HepG2 (cell line): Measurements from ENCODE around the gene PLPPR3. TPM values are rescaled to one million over a fixed set of nuclear protein-coding genes. Genes with fewer than 3 reads are reported as not detected.
A peak's percentile ranks its signal among the peaks of the same experiment; 100 is the strongest.

Experiments used
- ATAC-seq: fragments of 200-7000 bp; cut with Tn5 transposase; 3 replicates; pipeline ENCODE4 v1.9.1; 2020; ENCODE audit warnings: mild to moderate bottlenecking, moderate library complexity
- BruUV-seq: library from RNA; stranded (reverse); fragments of 400-500 nt; replicated peaks from 2 replicates; lab custom pipeline; 2021; lab: Mats Ljungman, UMichigan
- CTCF ChIA-PET: fragments of 300-600 bp; formaldehyde crosslinking; extraction: SDS; loops from one replicate; lab custom pipeline; 2021; ENCODE audit warnings: low total read pairs, inconsistent platforms, low intra/inter-chr PET ratio; lab: Yijun Ruan, JAX
- POLR2A ChIA-PET: fragments of 350-600 bp; sonication (Branson Sonifier 250); formaldehyde crosslinking; loops from one replicate; lab custom pipeline; 2020; ENCODE audit warnings: antibody characterized with exemption, inconsistent platforms; lab: Yijun Ruan, JAX
- DNase-seq: peaks from one replicate; pipeline ENCODE4 v3.0.0-alpha.2; 2015; ENCODE audit warnings: low spot score
- FAIRE-seq: peaks from 3 replicates; lab custom pipeline; 2011; peaks lifted over from hg19 to GRCh38; lab: Jason Lieb, UNC
- H2AFZ ChIP-seq: one replicate; pipeline ENCODE4 v1.6.1; 2011; ENCODE audit warnings: low read length, inconsistent platforms
- H3K27ac ChIP-seq: fragments of 300-600 bp; 3 replicates; pipeline ENCODE4 v1.8.0; 2011; ENCODE audit warnings: mixed run types, mild to moderate bottlenecking, mixed read lengths, low read length, inconsistent platforms; ENCODE audit not compliant: insufficient read depth; ENCODE audit errors: extremely low read length
- H3K27me3 ChIP-seq, 2 experiments: fragments of 200-600 bp in 1 of 2; 2 replicates in 1 of 2; 3 replicates in 1 of 2; pipeline versions ENCODE4 v1.6.0 to v1.8.0; 2011; ENCODE audit warnings: low read length in 2 of 2, mild to moderate bottlenecking in 2 of 2, moderate library complexity in 2 of 2, inconsistent platforms in 1 of 2; ENCODE audit not compliant: insufficient read depth in 2 of 2, control insufficient read depth in 1 of 2
- H3K36me3 ChIP-seq, 2 experiments: fragments of 200-600 bp in 1 of 2; replicated peaks in 1 of 2; 2 replicates in 1 of 2; 3 replicates in 1 of 2; pipeline versions ENCODE4 v1.5.1 to v1.8.0; 2011; ENCODE audit warnings: low read length in 2 of 2, inconsistent platforms in 1 of 2; ENCODE audit not compliant: insufficient read depth in 2 of 2, control insufficient read depth in 1 of 2
- H3K4me1 ChIP-seq: 2 replicates; pipeline ENCODE4 v1.5.1; 2012; ENCODE audit warnings: low read length, inconsistent platforms; ENCODE audit not compliant: insufficient read depth
- H3K4me2 ChIP-seq: 2 replicates; pipeline ENCODE4 v1.6.0; 2011; ENCODE audit warnings: low read depth, low read length, inconsistent platforms
- H3K4me3 ChIP-seq, 3 experiments: fragments of 200-600 bp in 1 of 3; sonication (generic), shearing (Covaris generic) in 1 of 3; replicated peaks in 1 of 3; 2 replicates each; pipeline ENCODE4 v1.5.1; 2011 to 2016; ENCODE audit warnings: low read length in 3 of 3, inconsistent platforms in 2 of 3, low read depth in 2 of 3, mild to moderate bottlenecking in 2 of 3, control low read depth in 1 of 3, mixed read lengths in 1 of 3; ENCODE audit not compliant: insufficient read depth in 1 of 3
- H3K79me2 ChIP-seq: one replicate; pipeline ENCODE4 v1.6.1; 2011; ENCODE audit warnings: low read length, inconsistent platforms; ENCODE audit not compliant: insufficient read depth
- H3K9ac ChIP-seq: 2 replicates; pipeline ENCODE4 v1.6.0; 2011; ENCODE audit warnings: mild to moderate bottlenecking, low read depth, low read length, inconsistent platforms; ENCODE audit not compliant: insufficient read depth
- H3K9me3 ChIP-seq: 2 replicates; pipeline ENCODE4 v1.5.1; 2012; ENCODE audit warnings: mild to moderate bottlenecking, low read length
- H4K20me1 ChIP-seq: 2 replicates; pipeline ENCODE4 v1.6.0; 2011; ENCODE audit warnings: inconsistent platforms, mild to moderate bottlenecking, low read length, moderate library complexity; ENCODE audit not compliant: insufficient read depth
- CHD2 ChIP-seq: IDR thresholded peaks from 2 replicates; pipeline ENCODE4 v1.6.1; 2011; ENCODE audit warnings: low read depth, low read length, improper control_type of control experiment
- POLR2AphosphoS2 ChIP-seq: IDR thresholded peaks from 2 replicates; pipeline ENCODE4 v1.6.1; 2011; ENCODE audit warnings: low read depth, low read length, improper control_type of control experiment
- ZMAT3 ChIP-seq: sonication (generic); formaldehyde crosslinking; conservative IDR thresholded peaks from 2 replicates; pipeline ENCODE4 v1.7.0; 2021; ENCODE audit warnings: missing genetic modification reagents
- ZNF264 ChIP-seq: sonication (generic); formaldehyde crosslinking; IDR thresholded peaks from 2 replicates; pipeline ENCODE4 v1.4.0; 2020; ENCODE audit warnings: missing genetic modification reagents
- ZNF816 ChIP-seq: sonication (generic); formaldehyde crosslinking; IDR thresholded peaks from 2 replicates; pipeline ENCODE4 v1.8.0; 2022; ENCODE audit warnings: missing genetic modification reagents, mild to moderate bottlenecking, borderline replicate concordance
- ZSCAN20 ChIP-seq: sonication (generic); formaldehyde crosslinking; IDR thresholded peaks from 2 replicates; pipeline ENCODE4 v1.4.0; 2020; ENCODE audit warnings: missing genetic modification reagents, mild to moderate bottlenecking, borderline replicate concordance
- WGBS: methylation state at CpG from one replicate; pipeline ENCODE4 v1.1.6; 2017; ENCODE audit warnings: low lambda C conversion rate; 5-methylcytosine and 5-hydroxymethylcytosine counted together
- in situ Hi-C: cut with HindIII; loops from 2 replicates; pipeline ENCODE4 v1.10.0; 2017; ENCODE audit warnings: low pct_unique_long_range_greater_than_20kb; ENCODE audit not compliant: extremely low pct_ligation_motif_present
- intact Hi-C: fragments of 100-400 bp; cut with micrococcal nuclease; formaldehyde crosslinking; loops from one replicate; pipeline ENCODE4 v1.10.0; 2022; ENCODE audit not compliant: unreplicated experiment
- polyA plus RNA-seq, 8 experiments: library from polyadenylated mRNA; depleted of rRNA in 3 of 8; stranded (reverse) in 7 of 8; unstranded in 1 of 8; fragments of >200 nt; fragmentation: Illumina TruSeq in 4 of 8; extraction: Trizol in 4 of 8; gene quantifications; 2 replicates each; pipeline versions ENCODE4 v1.2.1 to v1.2.3, GENCODE V29; 2011 to 2016; ENCODE audit warnings: low read depth in 4 of 8, missing spikeins in 1 of 8, mixed read lengths in 1 of 8; ENCODE audit not compliant: insufficient read depth in 1 of 8
- total RNA-seq, 5 experiments: library from RNA; depleted of rRNA; stranded (reverse); fragments of >200 nt; fragmentation: Illumina TruSeq; extraction: Trizol; gene quantifications; 2 replicates each; pipeline ENCODE4 v1.2.3, GENCODE V29; 2016; ENCODE audit warnings: low read depth in 1 of 5
- TF ChIP-seq, protein P1 (sequence below): sonication (generic); formaldehyde crosslinking; IDR thresholded peaks from 2 replicates; pipeline ENCODE4 v1.5.1; 2020; ENCODE audit warnings: mild to moderate bottlenecking, missing genetic modification reagents, moderate library complexity

The PLPPR3 gene
- total and polyA plus RNA-seq, 2 of the 13 experiments (the other 11 are each of a cell fraction or from before 2014, with no cell fraction given) = 0.07 to 0.16 TPM

DNA sequence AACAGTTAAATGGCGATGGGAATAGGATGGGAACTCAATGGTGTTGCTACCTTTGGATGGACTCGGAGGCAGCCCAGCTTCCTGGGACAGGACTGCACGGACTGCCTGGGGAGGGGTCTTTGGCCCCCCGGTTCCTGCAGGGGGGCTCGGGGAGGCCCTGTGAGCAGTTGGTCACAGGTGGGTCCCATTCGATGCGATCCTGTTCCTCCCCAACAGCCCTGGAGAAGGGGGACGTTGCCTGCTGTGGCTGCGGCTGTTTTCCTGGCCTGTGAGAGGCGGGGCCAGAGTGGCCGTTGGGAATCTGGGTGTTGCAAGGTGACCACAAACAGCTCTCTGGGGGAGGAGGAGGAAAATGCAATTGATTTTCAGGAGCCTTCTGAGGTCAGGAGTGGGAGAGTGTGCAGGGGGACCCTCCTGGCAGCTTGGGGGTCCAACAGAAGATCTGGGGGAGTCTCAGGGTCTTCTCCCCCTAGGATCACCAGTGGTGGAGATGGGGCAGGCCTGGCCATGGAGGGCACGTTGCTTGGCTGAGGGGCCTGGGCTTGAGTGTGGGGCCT, 1.9 kb upstream of the PLPPR3 start (continued):
- TF ChIP-seq, protein P1, sequence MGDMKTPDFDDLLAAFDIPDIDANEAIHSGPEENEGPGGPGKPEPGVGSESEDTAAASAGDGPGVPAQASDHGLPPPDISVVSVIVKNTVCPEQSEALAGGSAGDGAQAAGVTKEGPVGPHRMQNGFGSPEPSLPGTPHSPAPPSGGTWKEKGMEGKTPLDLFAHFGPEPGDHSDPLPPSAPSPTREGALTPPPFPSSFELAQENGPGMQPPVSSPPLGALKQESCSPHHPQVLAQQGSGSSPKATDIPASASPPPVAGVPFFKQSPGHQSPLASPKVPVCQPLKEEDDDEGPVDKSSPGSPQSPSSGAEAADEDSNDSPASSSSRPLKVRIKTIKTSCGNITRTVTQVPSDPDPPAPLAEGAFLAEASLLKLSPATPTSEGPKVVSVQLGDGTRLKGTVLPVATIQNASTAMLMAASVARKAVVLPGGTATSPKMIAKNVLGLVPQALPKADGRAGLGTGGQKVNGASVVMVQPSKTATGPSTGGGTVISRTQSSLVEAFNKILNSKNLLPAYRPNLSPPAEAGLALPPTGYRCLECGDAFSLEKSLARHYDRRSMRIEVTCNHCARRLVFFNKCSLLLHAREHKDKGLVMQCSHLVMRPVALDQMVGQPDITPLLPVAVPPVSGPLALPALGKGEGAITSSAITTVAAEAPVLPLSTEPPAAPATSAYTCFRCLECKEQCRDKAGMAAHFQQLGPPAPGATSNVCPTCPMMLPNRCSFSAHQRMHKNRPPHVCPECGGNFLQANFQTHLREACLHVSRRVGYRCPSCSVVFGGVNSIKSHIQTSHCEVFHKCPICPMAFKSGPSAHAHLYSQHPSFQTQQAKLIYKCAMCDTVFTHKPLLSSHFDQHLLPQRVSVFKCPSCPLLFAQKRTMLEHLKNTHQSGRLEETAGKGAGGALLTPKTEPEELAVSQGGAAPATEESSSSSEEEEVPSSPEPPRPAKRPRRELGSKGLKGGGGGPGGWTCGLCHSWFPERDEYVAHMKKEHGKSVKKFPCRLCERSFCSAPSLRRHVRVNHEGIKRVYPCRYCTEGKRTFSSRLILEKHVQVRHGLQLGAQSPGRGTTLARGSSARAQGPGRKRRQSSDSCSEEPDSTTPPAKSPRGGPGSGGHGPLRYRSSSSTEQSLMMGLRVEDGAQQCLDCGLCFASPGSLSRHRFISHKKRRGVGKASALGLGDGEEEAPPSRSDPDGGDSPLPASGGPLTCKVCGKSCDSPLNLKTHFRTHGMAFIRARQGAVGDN (CRISPR knock-in tag) = peak; percentile 37; the same call in 1 of the 2 replicates
- TF ChIP-seq ZMAT3 = no peak

DNA sequence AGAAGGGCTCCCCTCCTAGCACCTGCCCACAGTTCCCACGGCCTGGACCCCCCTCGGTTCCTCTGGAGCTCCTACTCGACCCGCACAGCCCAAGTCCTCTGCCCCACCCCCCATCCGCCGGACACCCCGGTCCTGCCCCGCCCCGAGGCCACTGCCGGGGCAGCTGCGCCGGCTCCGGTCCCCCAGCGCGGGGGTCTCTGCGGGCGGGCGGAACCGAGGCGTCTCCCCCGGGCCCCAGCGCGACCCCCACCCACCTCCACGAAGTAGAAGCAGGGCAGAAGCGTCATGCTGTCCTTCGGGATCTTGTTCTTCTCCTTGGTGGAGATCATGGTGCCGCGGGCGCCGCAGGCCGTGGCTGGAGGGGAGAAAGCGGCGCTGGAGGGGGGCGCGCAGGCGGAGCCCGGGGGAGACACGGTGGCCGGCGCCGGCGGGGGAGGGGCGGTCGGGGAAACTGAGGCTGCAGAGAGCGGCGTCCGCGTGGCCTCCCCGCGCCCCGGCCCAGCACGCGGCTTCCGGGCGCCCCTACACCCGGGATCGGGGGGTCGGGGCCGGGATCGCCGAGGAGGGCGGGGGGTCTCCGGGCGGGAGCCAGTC, 427 bp downstream of the PLPPR3 start:
- no TSS peak for BruUV-seq
- POLR2A ChIA-PET = no interaction called here
- intact Hi-C loops (no loop called here), in situ Hi-C loops (no loop called here)
- FAIRE-seq = no peak
- H3K27me3 ChIP-seq = peaks cover 4 to 22% of the 10 kb centered on the region in 2 experiments
- no peaks in the 10 kb centered on the region for H4K20me1 ChIP-seq
- peaks cover 8% of the 10 kb centered on the region for H3K4me1 ChIP-seq
- ATAC-seq = peak; percentile 11; the same call in 2 of the 3 replicates
- H3K9ac ChIP-seq = no peak overlapping the region
- H3K4me3 ChIP-seq = peak overlapping the region; percentile 34 to 58 (median 43); a peak in 4 of 6 replicates
- CTCF ChIA-PET = no interaction called here
- WGBS = 0% methylated on average over 7 of the region's 64 CpGs
- no peak overlapping the region for H3K27ac ChIP-seq
- no peaks in the 10 kb centered on the region for H3K79me2 ChIP-seq
- no peak for DNase-seq
- H3K36me3 ChIP-seq = no peaks in the 10 kb centered on the region
- peak overlapping the region; percentile 36 for H3K4me2 ChIP-seq
- TF ChIP-seq CHD2 (peak; percentile 20; the same call in 1 of the 2 replicates), ZNF264 (CRISPR knock-in tag) (no peak), ZSCAN20 (CRISPR knock-in tag) (no peak), ZNF816 (CRISPR knock-in tag) (no peak), POLR2AphosphoS2 (peak; percentile 85; the same call in 1 of the 2 replicates)
- H2AFZ ChIP-seq = no peak overlapping the region
- H3K9me3 ChIP-seq = no peaks in the 10 kb centered on the region
